ENCODE results near the gene LLGL2.

DNA sequence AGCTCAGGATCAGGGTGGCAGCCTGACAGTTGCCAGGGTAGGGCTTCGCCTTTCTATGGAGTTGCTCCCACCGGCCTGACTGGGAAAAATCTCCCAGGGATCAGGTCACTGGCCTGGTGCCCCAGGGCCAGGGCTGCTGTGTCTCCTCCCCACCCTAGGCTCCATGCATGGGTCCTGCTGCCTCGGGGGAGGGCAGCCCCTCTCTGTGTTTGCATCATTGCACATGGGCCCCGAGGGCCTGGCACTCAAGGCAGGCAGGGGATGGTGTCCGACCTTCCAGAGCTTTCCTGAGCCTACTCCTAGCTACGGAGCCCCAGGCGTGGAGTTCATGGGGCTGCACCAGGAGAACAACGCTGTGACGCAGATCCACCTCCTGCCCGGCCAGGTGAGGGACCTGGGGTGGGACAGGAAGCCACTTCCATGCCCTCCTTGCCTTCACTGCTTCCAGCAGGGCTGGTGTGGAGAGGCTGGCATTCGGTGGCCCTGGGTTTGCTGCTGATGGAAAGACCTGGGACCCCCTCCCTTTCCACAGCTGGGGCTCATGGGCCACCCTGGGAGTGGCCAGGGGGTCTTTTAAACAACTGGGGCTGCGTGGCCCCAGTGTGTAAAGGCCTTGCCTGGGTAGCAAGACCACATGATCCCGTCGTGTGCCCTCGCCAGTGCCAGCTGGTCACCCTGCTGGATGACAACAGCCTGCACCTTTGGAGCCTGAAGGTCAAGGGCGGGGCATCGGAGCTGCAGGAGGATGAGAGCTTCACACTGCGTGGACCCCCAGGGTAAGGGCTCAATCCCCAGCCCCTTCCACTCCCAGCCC is 32.6 kb downstream of the LLGL2 start:
- TF ChIP-seq, protein P1, sequence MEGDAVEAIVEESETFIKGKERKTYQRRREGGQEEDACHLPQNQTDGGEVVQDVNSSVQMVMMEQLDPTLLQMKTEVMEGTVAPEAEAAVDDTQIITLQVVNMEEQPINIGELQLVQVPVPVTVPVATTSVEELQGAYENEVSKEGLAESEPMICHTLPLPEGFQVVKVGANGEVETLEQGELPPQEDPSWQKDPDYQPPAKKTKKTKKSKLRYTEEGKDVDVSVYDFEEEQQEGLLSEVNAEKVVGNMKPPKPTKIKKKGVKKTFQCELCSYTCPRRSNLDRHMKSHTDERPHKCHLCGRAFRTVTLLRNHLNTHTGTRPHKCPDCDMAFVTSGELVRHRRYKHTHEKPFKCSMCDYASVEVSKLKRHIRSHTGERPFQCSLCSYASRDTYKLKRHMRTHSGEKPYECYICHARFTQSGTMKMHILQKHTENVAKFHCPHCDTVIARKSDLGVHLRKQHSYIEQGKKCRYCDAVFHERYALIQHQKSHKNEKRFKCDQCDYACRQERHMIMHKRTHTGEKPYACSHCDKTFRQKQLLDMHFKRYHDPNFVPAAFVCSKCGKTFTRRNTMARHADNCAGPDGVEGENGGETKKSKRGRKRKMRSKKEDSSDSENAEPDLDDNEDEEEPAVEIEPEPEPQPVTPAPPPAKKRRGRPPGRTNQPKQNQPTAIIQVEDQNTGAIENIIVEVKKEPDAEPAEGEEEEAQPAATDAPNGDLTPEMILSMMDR (IDR thresholded peaks at IDR 0.05; ENCODE audit: insufficient read depth, low read length), result no peak
- no peak for TF ChIP-seq POLR2AphosphoS5 (IDR thresholded peaks at IDR 0.05; ENCODE audit: low read depth)
- no peak for TF ChIP-seq SPI1 (IDR thresholded peaks at IDR 0.05; ENCODE audit: borderline replicate concordance, low read depth)
